ENCODE results near the gene EIF3B.
"Not testable (repeated sequence)": the region's sequence is repeated elsewhere in the genome, so short reads cannot be mapped to it uniquely, and the experiment has no call there.

EIF3B gene

DNA sequence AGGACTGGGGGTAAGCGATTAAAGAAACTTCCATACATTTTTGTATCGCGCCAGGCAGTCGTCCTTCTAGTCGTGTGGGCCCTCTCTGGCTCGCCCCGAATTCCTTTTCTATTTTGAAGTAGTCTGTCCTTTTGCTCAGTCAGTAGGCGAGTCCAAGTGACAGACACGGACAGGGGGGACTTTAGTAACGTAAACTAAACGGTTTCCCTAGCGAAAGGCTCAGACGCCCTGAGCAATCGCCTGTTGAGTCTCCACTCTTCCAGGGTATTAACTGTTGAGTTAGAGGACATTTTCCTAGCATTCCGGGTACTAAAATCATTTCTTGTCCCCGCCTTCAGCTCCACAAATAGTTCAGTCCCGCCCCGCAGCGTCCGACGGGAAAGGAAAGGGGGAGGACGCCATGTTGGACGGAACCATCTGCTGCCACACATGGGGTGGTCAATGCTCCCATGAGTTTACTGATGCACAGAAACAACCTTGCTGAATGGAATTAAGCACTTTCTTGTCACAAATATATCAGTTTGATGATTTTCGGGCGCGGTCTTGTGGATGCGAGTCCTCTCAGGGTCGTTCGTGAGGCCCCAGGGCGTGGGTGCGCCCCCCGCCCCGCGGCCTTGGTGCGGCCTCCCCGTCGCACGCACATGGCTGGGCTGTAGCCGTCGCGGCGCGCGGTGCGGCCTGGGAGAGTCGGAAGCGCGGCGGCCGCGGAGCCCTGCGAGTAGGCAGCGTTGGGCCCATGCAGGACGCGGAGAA lies at the start of gene EIF3B:
TSS of gene EIF3B (plus strand) at position 642 of the 753 bp plus-strand sequence. CDS start at position 737, 95 bp downstream.
- DNase-seq: peak; percentile 94

DNA sequence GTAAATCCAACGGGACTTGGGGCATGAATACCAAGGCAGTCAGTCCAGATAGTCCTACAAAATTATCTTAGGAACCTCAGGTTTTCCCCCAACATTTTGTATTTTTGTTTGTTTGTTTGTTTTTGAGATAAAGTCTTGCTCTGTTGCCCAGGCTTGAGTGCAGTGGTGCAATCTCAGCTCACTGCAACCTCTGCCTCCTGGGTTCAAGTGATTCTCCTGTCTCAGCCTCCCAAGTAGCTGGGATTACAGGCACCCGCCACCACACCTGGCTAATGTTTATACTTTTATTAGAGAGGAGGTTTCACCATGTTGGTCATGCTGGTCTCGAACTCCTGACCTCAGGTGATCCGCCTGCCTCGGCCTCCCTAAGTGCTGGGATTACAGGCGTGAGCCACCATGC lies 49.4 kb upstream of the EIF3B start:
- DNase-seq: not testable (repeated sequence)

DNA sequence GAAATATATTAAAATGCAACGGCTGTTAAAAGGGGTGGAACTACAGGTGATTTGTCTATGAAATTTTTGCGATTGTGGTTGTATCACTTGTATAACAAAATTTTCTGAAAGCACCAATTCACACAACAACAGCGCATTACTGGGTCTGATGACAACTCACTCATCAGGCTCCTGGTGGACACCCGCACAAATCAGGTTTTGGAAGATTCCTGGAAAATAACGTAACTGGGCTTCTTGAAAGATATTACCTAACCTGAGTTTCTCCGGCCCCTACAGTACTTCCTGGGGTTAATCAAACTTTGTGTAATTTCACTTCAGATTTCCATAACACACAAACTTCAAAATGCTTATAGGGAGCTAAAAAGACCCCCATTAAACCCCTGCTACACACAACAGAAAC lies 47.9 kb upstream of the EIF3B start:
- no peak for DNase-seq

- no peak for DNase-seq
Observed at GRCh38 chr7:2307690-2308107, 46.9 kb upstream of the EIF3B start.

- no peak for DNase-seq
Observed at GRCh38 chr7:2309889-2310331, 44.7 kb upstream of the EIF3B start.

- DNase-seq: no peak
Observed at GRCh38 chr7:2312267-2312929, 42.2 kb upstream of the EIF3B start.

GRCh38 chr7:2313450-2314208 lies 41.0 kb upstream of the EIF3B start:
- no peak for DNase-seq

GRCh38 chr7:2314209-2314955 lies 40.2 kb upstream of the EIF3B start, which contains the start of gene SNX8:
TSS of gene SNX8 (minus strand) at chr7:2314441. CDS start at chr7:2314421, 20 bp downstream.
- peak; percentile 94 for DNase-seq

DNA sequence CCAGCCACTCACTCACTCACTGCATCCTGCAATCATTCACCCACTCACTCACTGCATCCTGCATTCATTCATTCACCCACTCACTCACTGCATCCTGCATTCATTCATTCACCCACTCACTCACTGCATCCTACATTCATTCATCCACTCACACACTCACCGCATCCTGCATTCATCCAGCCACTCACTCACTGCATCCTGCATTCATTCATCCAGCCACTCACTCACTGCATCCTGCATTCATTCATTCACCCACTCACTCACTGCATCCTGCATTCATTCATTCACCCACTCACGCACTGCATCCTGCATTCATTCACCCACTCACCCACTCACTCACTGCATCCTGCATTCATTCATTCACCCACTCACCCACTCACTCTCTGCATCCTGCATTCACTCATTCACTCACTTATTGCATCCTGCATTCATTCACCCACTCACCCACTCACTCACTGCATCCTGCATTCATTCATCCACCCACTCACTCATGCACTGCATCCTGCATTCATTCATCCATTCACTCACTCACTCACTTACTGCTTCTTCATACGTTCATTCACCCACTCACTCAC lies 39.6 kb upstream of the EIF3B start:
- not testable (repeated sequence) for DNase-seq

DNA sequence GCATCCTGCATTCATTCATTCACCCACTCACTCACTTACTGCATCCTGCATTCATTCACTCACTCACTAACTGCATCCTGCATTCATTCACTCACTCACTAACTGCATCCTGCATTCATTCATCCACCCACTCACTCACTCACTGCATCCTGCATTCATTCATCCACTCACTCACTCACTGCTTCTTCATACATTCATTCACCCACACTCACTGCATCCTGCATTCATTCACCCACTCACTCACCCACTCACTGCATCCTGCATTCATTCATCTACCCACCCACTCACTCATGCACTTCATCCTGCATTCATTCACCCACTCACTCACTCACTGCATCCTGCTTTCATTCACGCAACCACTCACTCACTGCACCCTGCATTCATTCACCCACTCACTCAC lies 38.8 kb upstream of the EIF3B start:
- DNase-seq: no peak

DNA sequence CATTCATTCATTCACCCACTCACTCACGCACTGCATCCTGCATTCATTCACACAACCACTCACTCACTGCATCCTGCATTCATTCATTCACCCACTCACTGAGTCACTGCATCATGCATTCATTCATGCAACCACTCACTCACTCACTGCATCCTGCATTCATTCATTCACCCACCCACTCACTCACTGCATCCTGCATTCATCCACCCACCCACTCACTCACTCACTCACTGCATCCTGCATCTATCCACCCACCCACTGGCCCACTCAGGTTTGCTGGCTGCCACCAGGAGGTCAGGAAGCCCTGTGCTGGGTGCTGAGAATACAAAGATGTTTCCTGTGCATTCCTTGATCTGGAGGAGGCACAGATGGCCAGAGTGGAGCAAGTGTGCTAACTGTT lies 38.0 kb upstream of the EIF3B start:
- DNase-seq: no peak

- no peak for DNase-seq
Observed at GRCh38 chr7:2317556-2318293, 36.9 kb upstream of the EIF3B start.

DNA sequence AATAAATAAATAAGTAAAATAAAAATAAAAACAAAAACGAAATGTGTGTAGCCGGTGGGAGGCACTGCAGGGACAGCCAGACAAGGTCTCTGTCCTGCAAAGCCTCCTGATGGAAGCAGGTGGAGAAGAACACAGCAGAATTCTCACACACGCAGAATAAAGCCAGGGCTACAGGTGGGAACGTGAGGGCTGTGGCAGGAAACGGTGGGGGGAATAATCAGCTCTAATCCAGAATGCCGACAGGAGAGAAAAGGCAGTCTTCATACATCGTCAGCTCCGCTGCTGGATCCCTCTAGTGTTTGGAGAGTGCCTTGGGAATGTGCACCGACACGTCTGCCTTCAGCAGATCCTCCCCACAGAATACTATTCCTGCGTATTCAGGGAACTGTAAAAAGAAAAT lies 33.6 kb upstream of the EIF3B start:
- no peak for DNase-seq

GRCh38 chr7:2325162-2325561 lies 29.5 kb upstream of the EIF3B start:
- no peak for DNase-seq

- DNase-seq: no peak
Observed at GRCh38 chr7:2326951-2327350, 27.7 kb upstream of the EIF3B start.

DNA sequence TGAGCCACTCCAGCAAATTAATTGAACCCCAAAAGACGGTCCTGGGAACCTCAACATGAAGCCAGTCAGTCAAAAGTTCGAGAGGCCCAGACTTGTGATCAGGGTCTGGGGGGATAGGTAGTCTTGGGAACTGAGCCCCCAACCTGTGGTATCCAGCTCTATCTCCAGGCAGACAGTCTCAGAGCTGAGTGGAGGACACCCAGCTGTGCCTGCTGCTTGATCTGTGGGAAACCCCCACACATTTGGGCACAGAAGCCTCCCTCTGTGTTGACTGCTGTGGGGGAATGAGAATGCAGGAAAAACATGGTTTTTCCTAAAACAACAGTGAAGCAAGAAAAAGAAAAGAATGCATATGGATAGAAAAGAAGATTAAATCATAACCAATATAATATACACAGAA lies 24.1 kb upstream of the EIF3B start:
- no peak for DNase-seq

DNA sequence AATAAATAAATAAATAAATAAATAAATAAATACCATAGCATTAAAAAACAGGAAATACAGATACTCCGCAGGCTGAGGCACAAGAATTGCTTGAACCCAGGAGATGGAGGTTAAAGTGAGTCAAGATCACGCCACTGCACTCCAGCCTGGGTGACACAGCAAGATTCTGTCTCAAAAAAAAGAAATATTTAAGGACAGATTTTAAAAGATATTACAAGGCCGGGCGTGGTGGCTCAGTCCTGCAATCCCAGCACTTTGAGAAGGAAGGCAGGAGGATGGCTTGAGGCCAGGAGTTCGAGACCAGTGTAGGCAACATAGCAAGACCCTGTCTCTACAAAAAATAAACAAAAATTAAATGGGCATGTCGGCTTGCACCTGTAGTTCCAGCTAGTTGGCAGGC lies 22.9 kb upstream of the EIF3B start:
- no peak for DNase-seq

- not testable (repeated sequence) for DNase-seq
Observed at GRCh38 chr7:2332606-2333231, 21.9 kb upstream of the EIF3B start.

GRCh38 chr7:2336626-2337299 lies 17.9 kb upstream of the EIF3B start:
- no peak for DNase-seq

DNA sequence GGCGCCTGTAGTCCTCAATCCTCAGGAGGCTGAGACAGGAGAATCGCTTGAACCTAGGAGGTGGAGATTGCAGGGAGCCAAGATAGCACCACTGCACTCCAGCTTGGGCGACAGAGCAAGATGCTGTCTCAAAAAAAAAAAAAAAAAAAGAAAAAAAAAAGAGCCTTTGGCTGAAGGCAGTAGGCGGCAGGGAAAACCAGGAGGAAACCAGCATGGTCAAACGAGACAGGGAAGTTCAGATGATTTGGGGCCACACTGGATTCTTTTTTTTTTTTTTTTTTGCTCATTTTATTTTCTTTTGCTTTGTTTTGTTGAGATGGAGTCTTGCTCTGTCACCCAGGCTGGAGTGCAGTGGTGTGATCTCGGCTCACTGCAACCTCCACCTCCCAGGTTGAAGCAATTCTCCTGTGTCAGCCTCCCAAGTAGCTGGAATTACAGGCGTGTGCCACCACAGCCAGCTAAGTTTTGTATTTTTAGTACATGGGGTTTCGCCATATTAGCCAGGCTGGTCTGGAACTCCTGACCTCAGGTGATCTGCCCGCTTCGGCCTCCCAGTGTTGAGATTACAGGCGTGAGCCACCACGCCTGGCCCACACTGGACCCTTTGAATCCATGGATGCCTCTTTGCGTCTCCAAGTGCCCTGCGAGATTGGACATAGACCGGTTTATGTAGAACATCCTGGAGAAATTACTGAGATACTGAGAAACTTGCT lies 7.1 kb upstream of the EIF3B start:
- DNase-seq: not testable (repeated sequence)
